Stimulated activated CD4-positive, alpha-beta T cell treated with anti-CD3 and anti-CD28 coated beads, TNF-alpha, amount 100 ng/mL, for 48 hours (primary cell): ENCODE results near the gene PBX3.

Experiments
- DNase-seq, 3 donors: peaks; one replicate each; pipeline ENCODE4 v3.0.0-alpha.2; 2020; ENCODE audit warnings: low read depth in 3 of 3

PBX3 gene

DNA sequence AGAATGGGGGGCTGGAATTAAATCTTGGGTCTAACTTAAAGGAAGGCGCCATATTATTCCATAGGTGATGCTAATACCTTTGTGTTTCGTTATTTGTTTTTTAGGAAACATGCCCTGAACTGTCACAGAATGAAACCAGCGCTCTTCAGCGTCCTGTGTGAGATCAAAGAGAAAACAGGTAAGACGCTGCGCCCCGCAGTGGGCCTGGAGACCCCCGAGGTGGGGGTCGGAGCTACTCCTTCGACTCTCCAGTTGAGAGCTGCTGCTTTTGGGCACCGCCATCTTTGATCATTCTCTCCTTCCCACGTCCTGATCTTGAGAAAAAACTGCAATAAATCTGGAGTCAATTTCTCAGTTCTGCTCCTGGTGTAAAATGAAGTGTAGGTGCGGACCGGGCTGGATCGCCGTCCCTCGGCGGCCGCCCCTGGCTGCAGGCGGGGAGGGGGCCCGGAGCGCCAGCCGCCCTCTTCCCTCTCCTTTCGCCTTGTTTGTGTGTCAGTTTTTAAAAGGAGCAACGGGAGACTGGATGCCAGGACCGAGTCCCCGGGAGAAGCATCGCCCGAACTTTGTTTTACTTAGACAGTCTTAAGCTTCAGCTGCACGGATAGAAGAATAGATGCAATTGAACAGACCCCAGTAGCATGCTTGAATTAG, 1.4 kb downstream of the PBX3 start:
- peak in 1 of 3 donors; percentile 13 for DNase-seq

- no peak for DNase-seq
These were observed 2.2 kb downstream of the PBX3 start for GRCh38 chr9:125749287-125749935.

GRCh38 chr9:125749951-125750626, 2.9 kb downstream of the PBX3 start:
- DNase-seq: no peak

GRCh38 chr9:125750627-125751011, 3.4 kb downstream of the PBX3 start:
- DNase-seq: no peak

DNA sequence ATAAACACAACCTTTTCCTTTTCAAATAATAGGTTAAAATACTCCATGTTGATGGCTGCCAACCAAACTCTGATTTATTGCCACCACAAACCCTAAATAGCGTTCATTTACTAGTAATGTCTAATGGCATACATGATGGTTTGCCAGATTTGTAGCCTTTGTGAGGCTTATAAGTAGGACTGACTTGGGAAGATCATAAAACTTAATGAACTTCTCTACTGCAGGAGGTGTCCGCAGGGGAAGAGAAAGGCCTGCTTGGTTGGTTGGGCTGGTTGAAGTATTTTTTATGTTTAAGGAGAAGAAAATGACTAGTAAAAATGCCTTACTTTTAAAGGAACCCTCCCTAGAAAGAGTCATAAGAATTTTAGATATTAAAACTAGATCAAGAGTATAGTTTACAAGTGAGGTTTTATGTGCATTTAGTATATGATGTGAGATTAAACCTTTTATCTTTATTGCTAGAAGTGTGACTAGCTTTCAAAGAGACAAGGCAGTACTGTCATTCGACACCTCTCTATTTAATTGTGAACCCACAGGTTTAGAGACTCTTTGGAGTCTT, 5.0 kb downstream of the PBX3 start:
- no peak for DNase-seq

DNA sequence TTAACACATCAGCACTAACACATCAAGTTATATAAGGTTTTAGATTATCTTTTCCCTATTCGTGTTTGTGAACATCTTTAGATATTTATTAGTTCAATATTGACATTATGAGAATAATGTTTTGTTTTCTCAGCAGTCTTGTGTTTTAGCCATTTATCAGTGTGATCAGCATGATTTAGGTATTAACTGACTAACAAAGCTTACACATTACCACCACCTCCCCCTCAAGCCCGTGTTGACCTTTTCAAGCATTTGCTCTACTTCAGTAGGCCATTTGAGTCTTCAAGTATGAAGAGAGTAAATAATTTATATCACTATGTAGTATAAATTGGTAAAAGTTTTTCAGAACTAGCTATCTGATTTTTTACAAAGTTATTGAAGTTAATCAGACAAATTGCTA, 6.9 kb downstream of the PBX3 start:
- no peak for DNase-seq

DNA sequence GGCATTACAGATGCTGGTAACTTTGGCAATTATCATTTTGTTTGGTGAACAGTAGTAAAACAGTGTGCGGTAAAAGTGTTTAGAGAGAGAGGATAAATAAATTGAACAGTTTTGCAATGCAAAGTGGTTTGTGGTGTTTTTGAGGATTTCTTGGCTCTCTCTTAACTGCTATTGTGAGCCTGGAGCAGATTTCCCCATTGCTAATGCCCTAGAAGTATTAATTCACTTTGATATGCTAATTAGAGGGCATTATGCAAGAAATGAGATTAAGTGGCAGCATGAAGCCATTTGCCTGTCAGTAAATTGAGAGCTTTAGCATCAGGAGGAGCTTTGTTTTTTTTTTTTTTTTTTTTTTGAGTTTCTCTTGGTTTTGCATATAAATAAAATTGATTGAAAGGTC, 8.2 kb downstream of the PBX3 start:
- no peak for DNase-seq

GRCh38 chr9:125756518-125756917, 9.3 kb downstream of the PBX3 start:
- no peak for DNase-seq

GRCh38 chr9:125757834-125758233, 10.7 kb downstream of the PBX3 start:
- no peak for DNase-seq

DNA sequence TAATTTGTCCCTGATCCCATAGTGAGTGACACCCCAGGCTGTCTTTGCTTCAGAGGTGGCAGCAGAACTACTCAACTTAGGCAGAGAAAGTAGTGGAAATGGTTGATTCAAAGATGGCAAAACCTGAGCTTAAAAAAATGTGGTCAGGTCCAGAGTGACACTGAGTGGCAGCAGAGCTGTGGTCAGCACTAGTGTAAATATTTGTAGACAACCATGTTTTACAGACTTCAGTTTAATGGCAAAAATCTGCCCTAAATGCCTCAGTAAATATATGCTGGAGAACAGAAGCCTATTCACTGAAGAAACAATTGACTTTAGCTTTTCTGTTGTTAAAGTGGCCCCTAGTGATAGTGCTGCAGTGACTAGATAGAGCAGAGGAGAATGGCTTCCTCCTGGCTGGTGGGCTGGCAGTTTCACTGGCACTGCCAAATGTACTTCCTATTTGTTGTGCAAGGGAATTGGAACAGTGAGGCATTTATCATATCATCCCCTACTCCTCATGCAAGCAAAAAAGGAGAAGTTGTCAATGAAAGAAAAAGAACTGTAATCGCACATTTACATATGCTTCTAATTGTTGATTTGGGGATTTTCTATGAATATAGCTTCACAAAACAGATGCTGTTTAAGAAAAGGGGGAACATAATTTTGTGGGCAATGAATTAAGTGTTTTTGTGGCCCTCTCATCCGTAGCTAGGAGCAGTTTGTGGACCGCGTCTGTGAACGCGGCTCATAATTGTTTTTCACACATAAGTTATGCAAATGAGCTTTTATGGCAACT, 12.0 kb downstream of the PBX3 start:
- DNase-seq: no peak

GRCh38 chr9:125759764-125760129, 12.6 kb downstream of the PBX3 start:
- no peak for DNase-seq

- no peak for DNase-seq
These were observed 13.4 kb downstream of the PBX3 start for GRCh38 chr9:125760537-125760936.

- no peak for DNase-seq
These were observed 14.7 kb downstream of the PBX3 start for GRCh38 chr9:125761676-125762450.

DNA sequence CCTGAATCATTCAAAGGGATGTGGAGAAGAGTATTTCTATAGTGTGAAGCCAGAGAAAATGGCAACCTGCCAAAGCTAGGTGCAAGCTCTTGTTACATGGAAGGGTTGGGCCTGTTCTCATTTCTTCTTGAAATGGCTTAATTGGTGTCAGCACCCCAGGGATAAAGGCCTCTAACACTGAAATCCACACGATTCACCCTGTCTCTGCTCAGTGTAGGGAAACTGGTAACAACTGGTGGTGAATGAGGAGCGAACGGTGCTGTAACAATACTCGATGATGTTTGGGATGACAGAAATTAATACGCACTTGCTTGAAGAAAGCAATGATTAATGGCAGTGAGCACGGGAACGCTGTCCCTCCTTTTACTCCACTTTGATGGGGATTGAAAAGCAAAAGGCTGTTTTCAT, 16.2 kb downstream of the PBX3 start:
- no peak for DNase-seq

DNA sequence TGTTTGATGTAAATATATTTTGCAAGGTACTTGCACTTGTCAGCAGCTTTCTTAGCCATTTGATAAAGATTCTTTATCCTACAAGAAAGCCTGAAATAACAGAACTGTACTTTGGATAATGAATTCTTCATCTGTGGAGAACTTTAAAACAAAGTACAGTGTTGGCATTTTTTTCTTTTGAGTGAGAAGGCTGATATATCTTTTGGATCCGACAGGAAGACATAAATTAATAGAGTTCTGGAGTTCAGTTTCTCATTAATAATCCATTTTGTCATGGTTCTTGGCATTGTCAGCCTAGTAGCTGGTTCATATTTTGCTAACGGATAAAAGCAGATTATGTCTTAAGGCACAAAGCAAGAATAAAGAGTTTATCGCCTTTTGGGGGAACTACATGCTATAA, 17.0 kb downstream of the PBX3 start:
- no peak for DNase-seq

DNA sequence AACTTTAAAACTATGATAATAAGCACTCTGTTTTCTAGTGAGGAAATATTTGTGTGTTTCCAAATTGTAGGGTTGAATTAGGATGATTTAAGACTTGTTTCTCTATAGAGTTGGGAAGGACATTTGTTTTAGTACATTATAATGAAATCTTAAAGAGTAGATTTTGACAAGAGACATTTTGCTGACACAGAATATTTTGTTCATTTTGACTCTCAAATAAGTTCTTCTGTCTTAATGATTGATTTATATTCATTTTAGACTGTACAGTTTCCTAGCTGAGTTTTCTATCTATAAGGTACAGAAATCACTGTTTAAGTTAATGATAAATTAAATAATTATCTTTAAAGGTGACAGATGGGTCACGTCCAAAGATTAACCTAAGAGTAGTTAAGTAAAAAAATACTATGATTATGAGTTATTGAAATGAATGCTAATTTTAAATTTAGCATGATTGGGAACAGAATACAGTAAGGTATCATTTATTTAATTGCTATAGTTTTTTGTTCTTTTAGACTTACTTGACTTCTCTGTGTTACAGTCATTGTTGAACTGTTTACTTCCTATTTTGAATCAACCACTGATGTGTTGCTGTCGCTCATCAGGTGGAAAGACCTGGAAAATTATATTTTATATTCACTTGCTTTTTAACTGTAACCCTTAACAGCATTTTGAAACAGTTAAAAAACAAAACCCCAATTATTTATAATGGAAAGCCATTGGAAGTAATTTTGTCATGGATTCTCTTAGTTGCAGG, 19.5 kb downstream of the PBX3 start:
- DNase-seq: no peak

- DNase-seq: no peak
These were observed 20.2 kb downstream of the PBX3 start for GRCh38 chr9:125767349-125767748.

DNA sequence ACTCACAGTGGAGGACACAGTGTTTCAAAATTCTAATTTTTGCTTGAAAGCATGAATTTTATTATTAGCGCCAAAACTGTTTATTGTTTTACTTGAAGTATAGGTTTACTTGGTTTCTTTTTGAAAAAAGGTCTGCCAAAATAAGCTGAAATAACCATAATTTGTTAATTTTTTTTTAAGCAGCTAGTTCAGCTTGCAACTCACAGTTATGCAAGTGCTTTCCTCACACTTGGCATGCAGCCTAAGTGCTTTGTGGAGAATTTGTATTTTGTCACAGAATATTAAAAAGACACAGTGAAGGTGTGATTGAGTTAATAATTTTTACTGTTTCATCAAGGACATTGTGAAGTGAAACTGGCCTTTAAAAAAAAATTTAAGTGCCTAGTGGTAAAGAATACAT, 21.6 kb downstream of the PBX3 start:
- DNase-seq: no peak

DNA sequence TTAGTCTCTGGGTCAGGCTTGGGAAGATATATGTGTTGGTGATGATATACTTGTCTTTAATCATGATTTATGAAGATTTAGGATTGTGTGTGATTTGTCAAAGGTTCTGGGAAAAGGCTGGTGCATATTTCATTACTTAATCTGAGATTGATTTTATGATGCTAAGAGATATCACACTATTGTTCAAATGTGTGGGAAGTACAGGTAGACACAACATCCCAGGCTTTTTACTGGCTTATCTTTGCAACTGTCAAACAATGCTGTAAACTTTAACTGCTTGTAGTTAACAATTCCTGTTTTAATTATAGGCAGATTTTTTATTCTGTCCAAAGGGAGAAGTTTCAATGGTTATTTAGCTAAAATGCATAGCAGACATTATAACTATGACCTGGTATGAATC, 23.9 kb downstream of the PBX3 start:
- DNase-seq: no peak

GRCh38 chr9:125772740-125773139, 25.6 kb downstream of the PBX3 start:
- no peak for DNase-seq

GRCh38 chr9:125774106-125774505, 26.9 kb downstream of the PBX3 start:
- no peak for DNase-seq
